ENCODE results near the gene CTDSPL2. TPM values are rescaled to one million over a fixed set of nuclear protein-coding genes. Genes with fewer than 3 reads are reported as not detected.
A peak's percentile ranks its signal among the peaks of the same experiment; 100 is the strongest.

Gene CTDSPL2
- total and polyA plus RNA-seq, 10 of the 15 experiments (the other 5 are each of a cell fraction or from before 2014, with no cell fraction given), result 10.7 to 77.1 (median 44.9) TPM

GRCh38 chr15:44536302-44536961 is 109.0 kb downstream of the CTDSPL2 start (continued):
- TF ChIP-seq ZBTB11 (CRISPR knock-in tag; IDR thresholded peaks at IDR 0.05), result no peak
- TF ChIP-seq PRDM15 (CRISPR knock-in tag; IDR thresholded peaks at IDR 0.05), result no peak
- no peak; the same call in 1 of the 2 replicates for TF ChIP-seq SMAD5 (IDR thresholded peaks at IDR 0.05; ENCODE audit: low read depth)
- TF ChIP-seq ATF2 (IDR thresholded peaks at IDR 0.05; ENCODE audit: low read length), result no peak
- TF ChIP-seq FOS (IDR thresholded peaks at IDR 0.05; ENCODE audit: borderline replicate concordance, extremely low read depth, insufficient read length), result no peak
- TF ChIP-seq BACH1 (IDR thresholded peaks at IDR 0.05; ENCODE audit: borderline replicate concordance), result 0 out of 2 replicates have a peak, but pooled peaks have one; percentile 8
- TF ChIP-seq HDAC2 (IDR thresholded peaks at IDR 0.05), result no peak
- TF ChIP-seq ZNF207 (IDR thresholded peaks at IDR 0.05; ENCODE audit: borderline replicate concordance), result no peak
- TF ChIP-seq ZBED1 (IDR thresholded peaks at IDR 0.05; ENCODE audit: borderline replicate concordance), result peak; percentile 30; the same call in 1 of the 2 replicates
- no peak for TF ChIP-seq USF2 (IDR thresholded peaks at IDR 0.05; ENCODE audit: borderline replicate concordance, low read depth, low read length)
- no peak for TF ChIP-seq KDM1A (IDR thresholded peaks at IDR 0.05; ENCODE audit: borderline replicate concordance)
- TF ChIP-seq ZBTB4 (CRISPR knock-in tag; IDR thresholded peaks at IDR 0.05), result no peak
- TF ChIP-seq RB1 (IDR thresholded peaks at IDR 0.05; ENCODE audit: borderline replicate concordance), result peak; percentile 61; the same call in 1 of the 2 replicates
- TF ChIP-seq EGR1 (IDR thresholded peaks at IDR 0.05; ENCODE audit: borderline replicate concordance in 1 of 2, low read depth in 2 of 2, low read length in 2 of 2), result no peak
- TF ChIP-seq JUND (IDR thresholded peaks at IDR 0.05; ENCODE audit: low read depth, low read length), result no peak
- TF ChIP-seq SREBF2 (IDR thresholded peaks at IDR 0.05; ENCODE audit: low read length), result no peak

All from GM12878 (cell line).